ENCODE measurements around the gene SPOCK1. TPM values are rescaled to one million over a fixed set of nuclear protein-coding genes. Genes with fewer than 3 reads are reported as not detected.

SPOCK1 gene
- total and polyA plus RNA-seq, 2 of the 13 experiments (the other 11 are each of a cell fraction or from before 2014, with no cell fraction given) = 0.18 to 0.29 TPM

DNA sequence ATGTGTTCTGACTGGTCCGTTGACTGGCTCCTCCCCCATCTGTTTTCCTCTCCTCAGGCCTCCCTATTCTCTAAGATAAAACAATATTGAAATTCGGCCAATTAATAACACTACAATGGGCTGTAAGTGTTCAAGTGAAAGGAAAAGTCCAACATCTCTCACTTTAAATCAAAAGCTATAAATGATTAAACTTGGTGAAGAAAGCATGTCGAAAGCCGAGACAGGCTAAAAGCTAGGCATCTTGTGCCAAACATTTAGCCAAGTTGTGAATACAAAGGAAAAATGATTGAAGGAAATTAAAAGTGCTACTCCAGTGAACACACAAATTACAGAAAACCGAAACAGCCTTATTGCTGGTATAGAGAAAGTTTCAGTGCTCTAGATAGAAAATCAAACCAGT is 310.6 kb downstream of the SPOCK1 start:
- POLR2A ChIA-PET = no interaction called here
- no peaks in the 10 kb centered on the region for H3K36me3 ChIP-seq (replicated peaks in 1 of 2; ENCODE audit: control insufficient read depth in 1 of 2, insufficient read depth in 2 of 2, low read length in 2 of 2)
- no peaks in the 10 kb centered on the region for H4K20me1 ChIP-seq (ENCODE audit: insufficient read depth, low read length)
- H3K4me3 ChIP-seq (replicated peaks in 1 of 3; ENCODE audit: insufficient read depth in 1 of 3, low read depth in 2 of 3, low read length in 3 of 3) = no peak overlapping the region
- no peak for FAIRE-seq
- no peak for ATAC-seq
- TF ChIP-seq, protein P1, sequence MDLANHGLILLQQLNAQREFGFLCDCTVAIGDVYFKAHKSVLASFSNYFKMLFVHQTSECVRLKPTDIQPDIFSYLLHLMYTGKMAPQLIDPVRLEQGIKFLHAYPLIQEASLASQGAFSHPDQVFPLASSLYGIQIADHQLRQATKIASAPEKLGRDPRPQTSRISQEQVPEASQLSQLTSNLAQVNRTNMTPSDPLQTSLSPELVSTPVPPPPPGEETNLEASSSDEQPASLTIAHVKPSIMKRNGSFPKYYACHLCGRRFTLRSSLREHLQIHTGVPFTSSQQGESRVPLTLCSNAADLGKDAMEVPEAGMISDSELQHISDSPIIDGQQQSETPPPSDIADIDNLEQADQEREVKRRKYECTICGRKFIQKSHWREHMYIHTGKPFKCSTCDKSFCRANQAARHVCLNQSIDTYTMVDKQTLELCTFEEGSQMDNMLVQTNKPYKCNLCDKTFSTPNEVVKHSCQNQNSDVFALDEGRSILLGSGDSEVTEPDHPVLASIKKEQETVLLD (CRISPR knock-in tag; IDR thresholded peaks at IDR 0.05; ENCODE audit: low read depth) = no peak
- TF ChIP-seq MZF1 (CRISPR knock-in tag; IDR thresholded peaks at IDR 0.05; ENCODE audit: borderline replicate concordance) (no peak), ZNF260 (CRISPR knock-in tag; IDR thresholded peaks at IDR 0.05; ENCODE audit: borderline replicate concordance, low read depth) (no peak), ZNF83 (CRISPR knock-in tag; IDR thresholded peaks at IDR 0.05; ENCODE audit: borderline replicate concordance) (no peak), RFX5 (IDR thresholded peaks at IDR 0.05; ENCODE audit: low read depth, low read length) (no peak), ZNF33A (CRISPR knock-in tag; IDR thresholded peaks at IDR 0.05; ENCODE audit: borderline replicate concordance) (no peak)
- intact Hi-C loops (cut with micrococcal nuclease; ENCODE audit: unreplicated experiment) (no loop called here), in situ Hi-C loops (cut with HindIII; ENCODE audit: extremely low pct_ligation_motif_present, low pct_unique_long_range_greater_than_20kb) (no loop called here)
- H2AFZ ChIP-seq (ENCODE audit: low read length) = no peak overlapping the region
- H3K9ac ChIP-seq (ENCODE audit: insufficient read depth, low read depth, low read length) = no peak overlapping the region
- WGBS (ENCODE audit: low lambda C conversion rate) = 23% methylated on average over 5 of the region's 5 CpGs
- CTCF ChIA-PET (ENCODE audit: low intra/inter-chr PET ratio, low total read pairs) = no interaction called here
- no peaks in the 10 kb centered on the region for H3K9me3 ChIP-seq (ENCODE audit: low read length)
- no TSS peak for BruUV-seq (replicated peaks)
- DNase-seq (ENCODE audit: low spot score) = no peak
- no peaks in the 10 kb centered on the region for H3K4me1 ChIP-seq (ENCODE audit: insufficient read depth, low read length)
- no peak overlapping the region for H3K4me2 ChIP-seq (ENCODE audit: low read depth, low read length)
- peaks cover 0 to 5% of the 10 kb centered on the region in 2 experiments; a peak in 1 of 5 replicates for H3K27me3 ChIP-seq (ENCODE audit: control insufficient read depth in 1 of 2, insufficient read depth in 2 of 2, low read length in 2 of 2)
- no peak overlapping the region for H3K27ac ChIP-seq (ENCODE audit: extremely low read length, insufficient read depth, low read length)
- no peaks in the 10 kb centered on the region for H3K79me2 ChIP-seq (ENCODE audit: insufficient read depth, low read length)

DNA sequence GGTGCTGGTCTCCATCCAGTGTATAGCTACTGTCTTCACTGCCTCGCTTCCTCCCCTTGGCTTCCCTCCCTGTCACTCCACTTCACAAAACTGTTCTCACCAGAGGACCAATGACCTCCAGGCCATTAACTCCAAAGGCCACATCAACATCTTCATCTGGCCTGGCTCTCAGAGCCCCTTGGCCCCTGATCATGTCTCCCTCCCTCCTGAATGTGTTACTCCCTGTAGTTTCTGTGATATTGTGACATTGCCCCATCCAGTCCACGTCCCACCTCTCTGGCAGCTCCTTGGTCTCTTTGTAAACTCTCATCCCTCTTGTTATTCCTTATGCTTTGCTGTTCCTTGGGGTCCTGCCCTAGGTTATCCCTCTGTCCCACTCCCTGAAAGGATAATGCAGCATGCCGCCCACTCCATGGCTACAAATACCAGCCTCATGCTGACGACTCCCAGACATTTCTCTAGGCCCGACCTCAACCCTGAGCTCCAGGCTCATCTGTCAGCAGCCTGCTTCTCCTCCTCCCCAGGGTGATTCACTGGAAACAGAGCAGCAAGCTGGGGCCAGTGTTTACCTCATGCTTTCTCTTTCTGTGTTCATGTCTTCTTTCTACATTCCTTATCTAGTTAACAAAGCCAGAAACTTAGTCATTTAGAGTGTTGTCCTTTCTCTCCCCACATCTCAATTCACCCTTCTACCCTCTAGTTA is 312.2 kb downstream of the SPOCK1 start:
- POLR2A ChIA-PET = no interaction called here
- ATAC-seq = no peak
- no peak for TF ChIP-seq SETDB1 (CRISPR knock-in tag; IDR thresholded peaks at IDR 0.05; ENCODE audit: borderline replicate concordance)
- TF ChIP-seq CREB1 (IDR thresholded peaks at IDR 0.05) = no peak
- TF ChIP-seq CREB1 (CRISPR knock-in tag; IDR thresholded peaks at IDR 0.05) = no peak
- no peak for TF ChIP-seq REXO4 (CRISPR knock-in tag; IDR thresholded peaks at IDR 0.05; ENCODE audit: borderline replicate concordance)
- TF ChIP-seq, protein P2, sequence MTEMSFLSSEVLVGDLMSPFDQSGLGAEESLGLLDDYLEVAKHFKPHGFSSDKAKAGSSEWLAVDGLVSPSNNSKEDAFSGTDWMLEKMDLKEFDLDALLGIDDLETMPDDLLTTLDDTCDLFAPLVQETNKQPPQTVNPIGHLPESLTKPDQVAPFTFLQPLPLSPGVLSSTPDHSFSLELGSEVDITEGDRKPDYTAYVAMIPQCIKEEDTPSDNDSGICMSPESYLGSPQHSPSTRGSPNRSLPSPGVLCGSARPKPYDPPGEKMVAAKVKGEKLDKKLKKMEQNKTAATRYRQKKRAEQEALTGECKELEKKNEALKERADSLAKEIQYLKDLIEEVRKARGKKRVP (CRISPR knock-in tag; IDR thresholded peaks at IDR 0.05) = no peak
- no peak for TF ChIP-seq HMG20B (CRISPR knock-in tag; conservative IDR thresholded peaks at IDR 0.05)
- TF ChIP-seq, protein P3, sequence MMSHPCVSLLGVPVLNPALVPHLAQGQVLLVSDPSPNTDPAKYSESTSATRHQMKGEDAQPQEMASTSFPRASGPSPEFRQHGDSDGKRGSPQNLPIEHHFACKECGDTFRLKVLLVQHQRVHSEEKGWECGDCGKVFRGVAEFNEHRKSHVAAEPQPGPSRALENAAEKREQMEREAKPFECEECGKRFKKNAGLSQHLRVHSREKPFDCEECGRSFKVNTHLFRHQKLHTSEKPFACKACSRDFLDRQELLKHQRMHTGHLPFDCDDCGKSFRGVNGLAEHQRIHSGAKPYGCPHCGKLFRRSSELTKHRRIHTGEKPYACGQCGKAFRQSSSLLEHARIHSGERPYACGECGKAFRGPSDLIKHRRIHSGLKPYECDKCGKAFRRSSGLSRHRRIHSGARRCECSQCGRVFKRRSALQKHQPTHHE (CRISPR knock-in tag; IDR thresholded peaks at IDR 0.05; ENCODE audit: borderline replicate concordance) = no peak
- no peak for TF ChIP-seq TMF1 (CRISPR knock-in tag; IDR thresholded peaks at IDR 0.05; ENCODE audit: low read depth)
- no peak for TF ChIP-seq ZNF782 (CRISPR knock-in tag; IDR thresholded peaks at IDR 0.05; ENCODE audit: borderline replicate concordance)

More for the DNA sequence above, 312.2 kb downstream of the SPOCK1 start:
- Histone ChIP-seq H3K27ac (ENCODE audit: extremely low read length, insufficient read depth, low read length) (no peak overlapping the region), H3K4me3 (replicated peaks in 1 of 3; ENCODE audit: insufficient read depth in 1 of 3, low read depth in 2 of 3, low read length in 3 of 3) (no peak overlapping the region), H3K79me2 (ENCODE audit: insufficient read depth, low read length) (no peaks in the 10 kb centered on the region), H3K36me3 (replicated peaks in 1 of 2; ENCODE audit: control insufficient read depth in 1 of 2, insufficient read depth in 2 of 2, low read length in 2 of 2) (no peaks in the 10 kb centered on the region), H3K9ac (ENCODE audit: insufficient read depth, low read depth, low read length) (no peak overlapping the region), H3K4me1 (ENCODE audit: insufficient read depth, low read length) (no peaks in the 10 kb centered on the region), H4K20me1 (ENCODE audit: insufficient read depth, low read length) (no peaks in the 10 kb centered on the region), H3K27me3 (ENCODE audit: control insufficient read depth in 1 of 2, insufficient read depth in 2 of 2, low read length in 2 of 2) (peaks cover 0 to 5% of the 10 kb centered on the region in 2 experiments; a peak in 1 of 5 replicates), H2AFZ (ENCODE audit: low read length) (no peak overlapping the region), H3K4me2 (ENCODE audit: low read depth, low read length) (no peak overlapping the region), H3K9me3 (ENCODE audit: low read length) (no peaks in the 10 kb centered on the region)
- no TSS peak for BruUV-seq (replicated peaks)
- FAIRE-seq (no peak), DNase-seq (ENCODE audit: low spot score) (no peak)
- 18% methylated on average over 5 of the region's 5 CpGs for WGBS (ENCODE audit: low lambda C conversion rate)
- in situ Hi-C loops (cut with HindIII; ENCODE audit: extremely low pct_ligation_motif_present, low pct_unique_long_range_greater_than_20kb) = no loop called here
- intact Hi-C loops (cut with micrococcal nuclease; ENCODE audit: unreplicated experiment) = no loop called here
- CTCF ChIA-PET (ENCODE audit: low intra/inter-chr PET ratio, low total read pairs) = no interaction called here
